Subcutaneous adipose tissue (tissue), 4 donors: Measurements from ENCODE around the gene CRACDL. TPM values are rescaled to one million over a fixed set of nuclear protein-coding genes. Genes with fewer than 3 reads are reported as not detected.

Experiments used
- CTCF ChIP-seq: fragments of 450-650 bp; IDR thresholded peaks from one replicate; pipeline ENCODE4 v1.5.1; 2016; ENCODE audit warnings: low read depth, mild to moderate bottlenecking, control low read depth, antibody characterized with exemption, moderate library complexity
- total RNA-seq, 4 donors: library from RNA; depleted of rRNA; stranded (reverse); fragments of >200 nt; gene quantifications; one replicate each; pipeline ENCODE4 v1.1.0, GENCODE V29; 2016

CRACDL gene
- total RNA-seq, 4 donors from 2014 or later: 1.4 to 8.3 (median 4.5) TPM

GRCh38 chr2:98825020-98825350 is 111.0 kb downstream of the CRACDL start:
- TF ChIP-seq CTCF: no peak

DNA sequence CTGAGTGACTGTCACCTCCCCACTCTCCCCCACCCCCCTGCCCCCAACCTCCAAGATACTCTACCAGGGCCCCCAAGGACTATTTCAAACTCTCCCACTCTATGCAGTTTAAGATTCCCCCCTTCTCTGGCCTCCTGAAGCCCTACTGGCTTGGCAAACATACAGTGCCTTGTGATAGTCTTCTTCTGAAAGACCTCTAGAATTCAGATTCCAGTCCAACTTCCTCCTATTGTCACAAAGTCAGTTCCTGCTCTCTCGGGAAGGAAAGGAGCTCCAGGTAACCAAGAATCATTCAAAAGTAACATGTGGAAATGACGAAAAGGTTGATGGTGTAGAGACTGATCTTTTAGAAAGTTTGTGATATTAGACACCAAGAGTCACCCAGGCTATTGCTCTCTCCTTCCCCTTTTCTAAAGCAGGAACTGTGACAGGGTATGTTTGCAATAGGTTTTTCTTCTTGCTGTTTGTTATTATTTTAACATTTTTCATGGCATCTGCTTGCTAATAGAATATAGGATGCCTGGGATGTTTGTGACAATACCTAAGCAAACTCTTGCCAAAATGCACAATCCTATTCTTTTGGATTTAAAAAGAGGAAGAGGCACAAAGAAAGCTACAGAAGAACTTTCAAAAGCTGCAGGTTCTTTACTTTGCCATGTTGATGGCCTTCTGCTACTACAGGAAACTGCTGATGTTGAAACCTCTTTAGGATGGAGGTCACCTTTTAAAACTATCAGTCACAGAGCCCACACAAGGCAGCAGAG is 111.6 kb downstream of the CRACDL start:
- TF ChIP-seq CTCF: no peak

DNA sequence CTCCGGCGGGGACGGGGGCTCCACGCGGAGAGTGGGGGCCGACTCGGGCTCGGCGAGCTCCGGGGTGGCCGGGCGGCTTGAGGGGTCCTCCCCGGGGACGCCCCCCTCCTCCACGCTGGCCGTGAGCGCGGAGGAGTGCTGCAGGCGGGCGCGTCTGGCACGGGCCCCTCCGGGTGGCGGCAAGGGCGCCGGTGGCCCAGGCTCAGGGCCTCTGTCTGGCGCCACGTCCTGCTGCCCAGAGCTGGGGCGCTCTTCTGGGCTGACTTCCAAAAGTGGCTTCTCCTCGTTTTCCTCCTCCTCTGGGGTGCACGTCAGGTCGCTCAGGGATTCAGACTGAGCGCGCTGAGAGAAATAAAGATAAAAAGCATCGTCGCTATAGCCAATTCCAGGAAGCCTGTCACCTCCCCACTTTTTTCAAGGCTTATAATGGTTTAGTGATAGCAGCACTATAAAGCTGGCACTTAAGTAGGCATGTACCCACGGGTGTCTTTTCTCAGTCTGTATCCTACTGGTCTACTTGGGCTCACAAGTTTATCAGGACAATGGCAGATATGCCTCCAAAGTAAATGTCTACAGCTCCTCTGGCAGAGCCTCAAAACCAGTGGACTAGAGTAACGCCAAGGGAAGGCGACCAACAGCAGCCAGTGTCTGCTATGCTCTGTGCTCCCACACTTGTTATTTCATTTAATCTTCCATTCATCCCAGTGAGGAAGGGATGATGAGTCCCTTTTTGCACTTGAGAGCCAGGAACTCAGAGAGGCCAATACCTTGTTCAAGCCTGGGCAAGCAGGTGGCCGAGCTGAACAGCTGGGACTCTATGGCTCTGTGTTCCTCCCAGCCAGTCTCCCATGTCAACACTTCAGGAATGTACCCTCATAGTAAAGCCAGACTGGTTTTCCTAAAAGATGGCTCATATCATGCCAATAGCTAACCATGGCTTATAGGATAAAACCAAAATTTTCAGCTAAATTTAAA is 112.5 kb downstream of the CRACDL start:
- no peak for TF ChIP-seq CTCF

- TF ChIP-seq CTCF: no peak
These were observed 113.5 kb downstream of the CRACDL start for GRCh38 chr2:98822301-98823164.

DNA sequence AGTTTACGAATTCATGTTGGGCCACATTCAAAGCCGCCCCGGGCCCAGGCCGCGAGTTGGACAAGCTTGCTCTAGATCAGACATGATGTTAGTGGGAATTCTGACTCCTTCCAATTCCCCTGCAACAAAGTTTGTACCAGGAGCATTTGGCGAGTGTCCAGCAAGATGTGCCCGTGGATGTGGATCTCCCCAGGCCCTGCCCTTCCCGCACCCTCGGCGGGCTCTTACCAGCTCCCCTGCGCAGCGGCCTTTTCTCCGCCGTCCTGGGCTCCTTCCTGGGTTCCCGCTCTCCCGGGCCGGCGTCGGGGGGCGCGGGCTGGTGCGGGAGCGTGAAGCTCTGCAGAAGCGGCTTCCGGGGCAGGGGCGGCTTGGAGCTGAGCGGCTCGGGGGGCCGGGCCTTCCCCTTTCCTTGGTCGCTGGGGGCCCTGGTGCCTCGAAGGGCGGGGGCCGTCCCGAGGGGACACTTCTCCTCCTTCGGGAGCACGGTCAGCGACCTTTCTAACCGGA is 114.3 kb downstream of the CRACDL start:
- TF ChIP-seq CTCF: no peak

DNA sequence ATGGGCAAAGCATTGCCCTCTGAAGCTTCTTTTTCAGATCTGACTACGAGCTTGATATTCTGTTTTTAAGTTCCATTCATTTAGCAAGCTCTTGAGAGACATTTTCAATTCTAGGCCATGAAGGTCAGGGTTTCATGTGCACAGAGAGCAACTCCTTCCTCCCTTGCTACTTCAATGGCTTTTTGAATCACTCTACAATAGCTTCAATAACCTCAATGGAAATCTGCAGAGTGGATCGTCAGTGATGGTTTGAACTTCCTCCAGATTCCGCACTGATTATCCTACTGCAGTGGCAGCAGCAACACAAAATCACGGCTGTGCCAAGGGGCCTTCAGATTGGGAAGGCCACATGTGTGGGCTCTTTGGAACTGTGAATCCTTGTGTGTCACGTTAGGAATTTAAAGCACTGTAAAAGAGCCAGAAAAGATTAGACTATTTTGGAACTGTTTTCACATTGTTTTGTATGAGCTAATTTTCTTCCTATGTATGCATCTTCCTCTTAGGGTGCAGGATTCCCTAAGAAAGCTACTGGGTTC is 116.7 kb downstream of the CRACDL start:
- TF ChIP-seq CTCF: no peak
